Activated CD4-positive, alpha-beta T cell treated with anti-CD3 and anti-CD28 coated beads, Interleukin-2, amount 50 U/mL, for 1 hour (primary cell): ENCODE results near the gene TPGS2.
A peak's percentile ranks its signal among the peaks of the same experiment; 100 is the strongest.
"Not testable (repeated sequence)": the region's sequence is repeated elsewhere in the genome, so short reads cannot be mapped to it uniquely, and the experiment has no call there.

ENCODE experiments used
- DNase-seq: peaks from one replicate; pipeline ENCODE4 v3.0.0-alpha.2; 2020

Gene TPGS2

DNA sequence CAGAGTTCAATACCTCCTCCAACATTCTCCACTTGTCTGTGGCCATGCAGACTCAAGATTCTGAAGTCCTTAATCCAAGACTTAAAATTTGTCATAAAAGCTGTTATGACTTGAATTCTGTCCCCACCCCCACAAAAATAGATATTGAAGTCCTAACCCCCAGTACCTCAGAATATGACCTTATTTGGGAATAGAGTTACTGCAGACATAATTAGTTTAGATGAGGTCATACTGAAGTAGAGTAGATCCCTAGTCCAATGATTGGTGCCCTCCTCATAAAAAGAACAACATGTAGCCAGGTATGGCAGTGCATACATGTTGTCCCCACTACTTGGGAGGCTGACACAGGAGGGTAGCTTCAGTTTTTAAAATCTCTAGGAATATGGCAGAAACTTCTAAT is 9.2 kb downstream of the TPGS2 start:
- no peak for DNase-seq

DNA sequence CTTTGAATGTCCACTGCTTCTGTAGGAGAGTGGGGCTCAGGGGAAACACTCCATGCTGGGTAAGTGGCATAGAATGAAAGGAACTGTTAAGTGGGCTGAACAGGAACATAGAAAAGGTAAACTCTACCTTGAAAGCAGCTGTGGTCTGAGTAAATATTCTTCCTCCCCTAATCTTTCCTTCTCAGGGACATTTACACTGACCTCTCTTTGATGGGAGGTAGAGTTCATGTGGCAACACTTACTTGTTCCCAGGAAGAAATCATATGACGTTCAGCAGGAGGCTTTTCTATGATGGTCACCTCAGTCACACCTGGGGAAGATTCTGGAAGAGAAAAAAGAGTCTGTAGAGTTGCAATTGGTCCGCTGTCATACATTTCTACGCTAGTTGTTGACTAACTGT is 10.2 kb downstream of the TPGS2 start:
- no peak for DNase-seq

DNA sequence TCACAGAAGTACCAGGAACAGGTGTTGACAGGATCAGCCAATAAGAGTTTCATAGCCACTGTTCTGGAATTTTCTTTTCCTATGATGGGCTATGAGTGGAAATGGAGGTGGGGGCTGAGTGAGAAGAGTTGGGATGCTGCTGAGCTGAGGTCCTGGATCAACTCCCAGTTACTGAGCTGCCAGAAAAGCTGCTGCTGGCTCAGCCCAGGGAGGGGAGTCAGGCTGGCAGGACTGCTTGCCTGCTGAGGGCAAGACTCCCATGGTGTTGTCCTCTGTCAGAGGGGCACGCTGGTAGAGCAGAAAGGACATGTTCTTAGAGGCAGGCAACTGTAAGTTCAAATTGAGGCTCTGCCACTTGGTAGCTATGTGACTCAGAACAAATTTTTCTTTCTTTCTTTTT is 11.8 kb downstream of the TPGS2 start:
- no peak for DNase-seq

DNA sequence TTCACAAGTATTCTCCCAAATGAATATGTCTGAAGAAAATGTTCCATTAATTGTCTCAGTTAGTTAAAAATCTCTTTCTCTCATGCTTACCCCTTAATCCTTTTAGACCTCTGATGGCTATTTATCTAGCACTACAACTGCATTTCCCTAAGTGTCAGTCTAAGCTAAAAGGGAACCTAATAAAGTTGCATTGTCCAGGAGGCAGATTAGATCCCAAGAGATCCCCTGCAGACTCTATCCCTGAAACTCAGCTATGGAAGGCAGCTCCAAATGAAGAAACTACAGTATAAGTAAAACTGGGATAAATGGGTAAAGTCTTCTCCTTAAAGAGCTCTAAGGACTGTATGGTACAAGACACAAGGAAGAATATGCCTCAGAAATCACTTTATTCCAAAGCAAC is 12.7 kb downstream of the TPGS2 start:
- not testable (repeated sequence) for DNase-seq

DNA sequence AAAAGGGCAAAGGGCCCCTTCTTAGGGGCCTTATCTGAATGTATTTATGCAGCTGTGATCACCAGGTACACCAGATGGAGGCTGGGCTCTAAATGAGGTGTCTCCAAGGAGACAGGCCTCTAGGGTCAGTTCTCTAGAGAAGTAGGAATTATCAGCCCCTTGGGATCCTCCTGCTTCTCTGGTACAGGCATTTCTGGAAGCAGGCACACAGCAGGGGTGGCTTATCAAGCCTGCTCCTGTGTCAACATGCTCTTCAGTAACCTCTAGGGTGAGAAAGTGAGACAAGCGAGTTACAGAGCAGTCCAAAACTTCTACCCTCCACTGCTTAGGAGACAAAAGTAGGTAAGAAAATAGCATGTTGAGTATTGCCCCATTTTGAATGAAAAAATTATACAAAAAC is 13.8 kb downstream of the TPGS2 start:
- no peak for DNase-seq

DNA sequence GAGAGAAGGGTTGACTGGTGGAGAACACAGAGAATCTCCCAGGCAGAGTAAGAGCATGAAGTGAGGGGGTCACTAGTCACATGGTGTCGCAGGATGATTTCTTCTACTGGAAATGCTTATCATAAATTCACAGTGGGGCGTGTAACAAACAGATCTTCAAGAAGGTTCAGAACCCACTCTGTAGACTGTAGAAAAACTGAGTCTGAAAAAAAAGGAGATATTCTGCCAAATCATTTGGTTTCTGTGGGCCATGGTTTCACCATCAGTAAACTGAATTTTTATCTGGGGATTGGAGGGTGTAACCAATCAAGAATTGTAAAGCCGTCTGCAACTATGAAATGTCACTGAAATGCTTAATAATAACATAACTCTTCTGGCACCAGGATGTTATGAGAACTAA is 15.0 kb downstream of the TPGS2 start:
- DNase-seq, result no peak

DNA sequence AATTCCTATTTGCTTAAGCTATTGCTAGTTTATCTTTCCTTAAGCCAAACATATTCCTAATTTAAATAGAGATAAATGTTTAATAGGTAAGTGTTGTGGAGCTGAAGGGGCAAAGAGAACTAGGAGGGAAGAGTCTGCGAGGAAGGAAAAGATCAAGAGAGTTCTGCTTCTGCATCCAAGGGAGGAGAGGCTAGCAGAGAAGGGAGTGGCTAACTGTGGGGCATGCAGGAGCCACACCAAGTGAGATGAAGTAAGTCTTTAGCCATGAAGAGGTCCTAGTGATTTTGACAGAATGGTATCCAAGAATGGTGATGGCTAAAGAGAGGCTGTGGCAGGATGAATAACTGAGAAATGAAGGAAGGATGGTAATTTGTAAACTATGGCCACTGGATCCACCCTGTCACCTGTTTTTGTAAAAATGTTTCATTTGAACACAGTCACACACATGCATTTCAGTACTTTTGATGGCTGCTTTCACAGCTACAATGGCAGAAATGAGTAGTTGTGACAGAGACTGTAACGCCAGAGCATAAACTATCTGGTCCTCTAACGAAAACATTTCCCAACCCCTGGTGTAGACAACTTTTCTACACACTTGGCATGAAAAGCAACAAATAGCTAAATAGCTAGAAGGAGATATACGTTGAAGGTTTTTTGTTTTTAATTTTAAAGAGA is 15.6 kb downstream of the TPGS2 start:
- DNase-seq, result no peak

DNA sequence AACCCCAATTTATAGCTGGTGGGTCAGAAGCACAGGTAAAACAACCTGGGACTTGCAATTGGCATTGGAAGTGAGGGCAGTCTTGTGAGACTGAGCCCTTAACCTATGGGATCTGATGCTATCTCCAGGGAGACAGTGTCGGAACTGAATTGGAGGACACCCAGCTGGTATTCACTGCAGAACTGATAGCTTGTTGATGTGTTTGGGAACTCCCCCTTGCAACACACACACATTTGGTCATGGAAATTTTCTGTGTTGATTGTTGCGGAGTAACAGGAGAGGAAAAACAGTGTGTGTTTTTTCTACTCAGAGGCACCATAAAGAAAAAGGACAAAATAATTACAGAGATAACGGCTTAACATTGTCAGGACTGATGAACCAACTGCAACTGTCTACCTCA is 16.1 kb downstream of the TPGS2 start:
- no peak for DNase-seq

DNA sequence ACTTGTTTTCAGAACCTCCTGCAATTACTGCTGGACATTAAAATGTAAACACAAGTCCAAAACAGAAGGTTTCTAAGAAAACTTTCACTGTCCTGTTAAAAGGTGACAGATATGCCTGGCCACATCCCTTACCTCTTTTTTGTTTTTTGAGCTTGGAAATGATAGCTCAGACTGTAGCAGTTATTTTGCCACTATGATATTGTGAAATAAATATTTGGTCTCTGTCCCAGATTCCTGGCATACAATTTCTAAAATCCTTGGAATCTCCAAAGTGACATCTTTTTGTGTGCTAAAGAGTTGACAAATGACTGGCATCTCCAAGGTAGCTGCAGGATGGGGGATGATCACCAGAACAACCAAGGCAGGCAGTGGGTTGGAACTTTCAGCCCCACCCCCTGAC is 16.8 kb downstream of the TPGS2 start:
- DNase-seq, result no peak

DNA sequence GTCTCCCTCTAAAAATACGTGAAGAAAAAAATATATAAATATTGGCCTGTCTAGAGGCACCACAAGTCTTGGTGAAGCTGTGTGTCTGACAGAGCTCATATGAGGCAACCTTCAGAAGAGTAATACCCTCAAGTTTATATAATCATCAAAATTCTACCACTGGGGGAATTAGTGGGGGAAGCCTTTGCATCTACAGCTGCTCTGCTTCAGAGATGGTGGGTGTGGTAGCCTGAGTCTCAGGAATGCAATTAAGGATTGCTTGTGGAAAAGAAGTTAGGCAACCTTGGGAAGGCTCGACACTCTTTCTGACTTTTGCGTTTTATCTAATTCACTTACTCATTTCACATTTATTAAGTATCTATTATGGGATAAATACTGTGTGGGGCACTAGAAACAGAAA is 17.4 kb downstream of the TPGS2 start:
- DNase-seq, result no peak

DNA sequence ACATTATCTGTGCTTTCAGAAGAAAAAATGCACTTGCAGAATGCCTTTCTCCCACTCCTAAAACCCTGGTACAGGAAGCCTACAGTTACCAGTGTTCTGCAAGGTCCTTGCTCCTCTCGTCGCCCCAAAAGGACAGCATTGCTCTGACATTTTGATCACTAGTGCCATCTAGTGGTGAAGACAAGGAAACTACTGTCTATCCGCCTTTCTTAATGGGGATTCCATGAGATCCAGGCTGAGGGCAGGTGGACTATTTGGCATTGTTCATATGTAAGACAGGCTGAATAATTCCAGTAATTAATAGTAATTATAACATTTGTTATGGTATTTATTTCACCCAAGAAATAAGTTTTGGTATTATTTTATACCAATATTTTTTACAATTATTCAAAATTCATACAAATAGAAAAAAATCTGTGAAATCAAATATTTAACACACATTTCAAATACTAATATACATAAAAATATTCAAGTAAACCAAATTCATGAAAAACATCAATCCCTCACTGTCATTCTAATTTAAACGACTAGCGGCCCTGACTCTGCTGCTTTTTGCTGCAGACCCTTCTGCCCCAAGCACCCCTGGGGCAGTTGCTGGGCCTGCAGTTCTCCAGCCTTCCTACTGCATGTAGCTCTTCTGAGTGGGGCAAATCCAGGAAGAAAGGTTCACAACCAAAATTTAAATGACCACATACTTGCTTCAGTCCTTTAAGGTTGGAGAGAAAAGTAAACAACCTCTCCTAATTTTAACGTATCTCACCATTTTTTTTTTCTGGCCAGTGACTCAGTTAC is 19.0 kb downstream of the TPGS2 start:
- peak; percentile 10 for DNase-seq

DNA sequence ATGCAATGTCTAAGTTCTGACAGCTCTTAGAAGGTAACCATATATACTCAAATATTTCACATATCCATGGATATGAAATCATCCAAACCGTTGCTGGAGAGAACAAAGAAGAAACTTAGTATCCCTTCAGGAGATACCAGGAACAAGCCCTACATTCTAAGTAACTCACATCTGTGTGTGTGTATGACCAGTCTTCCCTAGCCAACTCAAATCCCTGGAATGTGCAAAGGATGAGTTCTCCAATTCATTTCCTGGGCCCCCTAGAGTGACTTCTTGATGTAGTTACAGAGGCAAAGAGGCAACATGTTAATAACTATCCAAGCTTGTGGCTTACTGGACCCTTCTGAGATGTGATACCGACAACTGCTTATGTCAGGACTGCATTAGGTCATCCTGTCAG is 20.1 kb downstream of the TPGS2 start:
- no peak for DNase-seq

DNA sequence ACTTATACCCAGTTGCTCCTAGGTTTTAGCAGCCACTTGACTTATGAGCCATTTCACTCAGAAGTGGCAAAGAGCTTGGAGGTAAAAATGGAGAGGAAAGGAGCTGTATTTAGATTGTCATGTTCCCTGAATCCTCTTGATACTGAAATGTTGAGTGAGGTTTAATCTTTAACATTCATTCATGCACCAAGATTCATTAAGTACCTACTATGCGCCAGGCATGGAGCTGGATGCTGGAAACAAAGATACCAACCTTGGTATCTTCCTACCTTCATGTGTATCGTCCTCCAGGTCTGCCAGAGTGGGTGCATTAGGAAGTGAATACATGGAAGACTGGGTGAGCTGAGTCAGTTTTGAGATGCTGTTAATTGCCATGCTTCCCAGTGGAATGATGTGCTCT is 23.7 kb downstream of the TPGS2 start:
- DNase-seq, result no peak

DNA sequence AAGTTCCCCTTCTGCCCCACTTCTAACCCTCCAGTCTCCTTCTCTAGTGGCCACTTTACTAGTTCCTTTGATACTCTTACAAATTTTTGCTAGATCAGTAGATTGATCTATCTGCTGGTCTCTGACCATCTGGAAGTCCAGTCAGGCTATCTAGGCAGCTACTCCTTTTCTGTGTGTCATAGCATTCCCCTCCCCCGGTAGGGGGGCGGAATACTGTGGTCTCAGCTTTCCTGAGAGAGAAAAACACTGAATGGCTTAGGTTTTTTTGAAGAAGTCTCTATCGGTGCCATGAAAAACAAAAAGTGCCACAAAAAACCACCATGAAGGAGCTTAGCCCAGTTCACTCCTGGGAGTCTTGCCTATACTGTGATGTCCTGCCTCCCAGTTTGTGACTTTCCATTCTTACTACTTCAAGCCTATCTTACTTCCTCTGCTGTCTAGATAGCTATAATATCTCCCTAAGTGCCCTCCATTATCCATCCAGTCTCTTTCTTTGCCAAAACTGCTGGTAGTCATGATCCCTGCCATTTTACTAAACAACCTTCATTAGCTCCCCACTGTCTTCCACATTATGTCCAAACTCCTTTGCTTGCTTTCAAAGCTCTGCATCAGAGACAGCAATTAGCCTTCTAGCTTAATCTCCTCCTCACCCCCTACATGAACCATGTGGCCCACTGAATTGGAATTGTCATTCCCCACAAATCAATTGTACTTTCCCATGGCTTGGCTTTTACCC is 29.9 kb downstream of the TPGS2 start:
- DNase-seq, result no peak

DNA sequence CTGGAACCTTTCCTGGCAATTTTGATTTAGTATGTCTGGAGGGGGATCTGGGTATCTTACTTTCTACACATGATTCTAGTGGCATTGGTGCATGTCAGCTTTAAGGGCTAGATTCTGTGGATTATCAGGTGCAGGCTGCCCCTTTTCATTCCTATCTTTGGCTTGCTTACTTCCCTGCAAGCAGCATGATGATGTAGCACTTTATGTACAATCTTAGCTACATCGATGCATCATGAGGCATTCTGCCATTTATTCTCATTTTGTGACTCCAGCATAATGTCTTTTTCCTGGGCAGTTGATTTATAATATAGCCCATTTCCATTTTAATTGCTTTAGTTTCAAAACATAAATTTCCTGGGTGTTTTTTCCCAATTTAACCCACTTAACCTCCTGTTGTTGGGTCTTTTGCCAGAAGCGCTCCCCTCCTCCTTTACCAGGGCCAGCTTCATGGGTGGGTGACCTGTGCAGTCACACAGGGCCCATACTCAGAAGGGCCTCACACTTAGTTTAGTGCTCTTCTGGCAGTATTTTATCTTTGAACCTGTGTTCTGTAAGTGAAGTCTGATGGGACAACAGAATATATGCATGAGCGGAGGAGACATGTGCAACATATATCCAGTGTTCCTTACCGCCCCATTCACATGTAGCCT is 36.0 kb downstream of the TPGS2 start:
- no peak for DNase-seq

DNA sequence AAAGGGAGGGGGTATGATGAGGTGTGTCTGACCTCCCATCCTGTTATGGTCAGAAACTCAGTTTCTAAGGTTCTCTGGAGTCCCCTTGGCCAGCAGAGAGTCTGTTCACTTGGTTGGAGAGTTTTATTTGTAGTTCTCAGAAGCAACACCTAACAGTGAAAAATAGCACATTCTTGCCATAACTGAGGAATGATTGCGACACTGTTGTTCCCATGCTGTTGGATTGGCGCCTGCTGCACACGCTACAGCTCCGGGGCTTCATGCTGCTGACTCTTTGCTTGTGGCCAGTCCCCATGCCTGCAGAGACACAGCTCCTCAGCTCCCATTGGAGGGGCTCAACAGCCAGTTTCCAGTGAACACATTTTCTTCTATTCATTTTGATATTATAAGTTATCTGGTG is 42.1 kb downstream of the TPGS2 start:
- no peak for DNase-seq

DNA sequence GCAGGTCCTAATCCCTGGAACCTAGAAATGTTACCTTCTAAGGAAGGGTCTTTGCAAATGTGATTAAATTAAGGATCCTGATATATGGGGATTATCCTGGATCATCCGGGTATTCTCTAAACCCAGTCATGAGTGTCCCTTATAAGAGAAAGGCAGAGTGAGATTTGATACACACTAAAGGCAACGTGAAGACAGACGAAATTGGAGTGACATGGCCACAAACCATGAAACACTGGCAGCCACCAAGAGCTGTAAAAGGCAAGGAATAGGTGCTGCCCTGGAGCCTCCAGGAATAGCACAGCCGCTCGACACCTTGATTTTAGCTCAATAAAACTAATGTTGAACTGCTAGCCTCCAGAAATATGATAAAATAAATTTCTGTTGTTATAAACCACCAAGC is 45.0 kb downstream of the TPGS2 start:
- no peak for DNase-seq

DNA sequence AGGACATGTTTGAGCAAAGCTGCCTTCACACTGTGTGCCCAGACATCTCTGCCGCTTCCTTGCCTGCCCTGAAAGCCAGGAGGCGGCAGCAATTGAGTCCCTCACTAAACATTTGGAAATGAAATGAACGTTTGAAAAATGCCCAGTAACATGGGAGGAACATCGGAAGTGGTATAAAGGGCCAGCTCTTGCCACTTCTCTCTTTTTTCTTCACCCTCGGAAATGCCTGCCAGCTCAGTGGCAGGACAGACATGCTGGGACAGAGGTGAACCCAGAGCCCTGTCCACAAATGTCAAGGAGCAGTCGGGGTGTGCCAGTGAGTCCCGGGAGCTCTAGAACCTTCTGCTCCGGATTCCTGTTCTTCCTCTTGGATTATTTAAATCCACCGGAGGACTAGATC is 46.1 kb downstream of the TPGS2 start:
- no peak for DNase-seq

DNA sequence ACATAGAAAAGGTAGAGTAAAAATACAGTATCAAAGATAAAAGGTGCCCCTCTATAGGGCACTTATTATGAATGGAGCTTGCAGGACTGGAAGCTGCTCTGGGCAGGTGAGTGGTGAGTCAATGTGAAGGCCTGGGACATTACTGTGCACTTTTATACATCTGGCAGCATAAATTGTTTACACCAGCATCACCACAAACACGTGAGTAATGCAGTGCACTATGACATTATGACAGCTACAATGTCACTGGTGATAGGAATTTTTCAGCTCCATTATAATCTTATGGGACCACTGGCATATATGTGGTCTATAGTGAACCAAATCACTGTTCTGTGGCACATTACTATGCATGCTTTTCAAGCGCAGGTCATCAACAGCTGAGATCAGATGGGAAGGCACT is 48.1 kb downstream of the TPGS2 start:
- no peak for DNase-seq

DNA sequence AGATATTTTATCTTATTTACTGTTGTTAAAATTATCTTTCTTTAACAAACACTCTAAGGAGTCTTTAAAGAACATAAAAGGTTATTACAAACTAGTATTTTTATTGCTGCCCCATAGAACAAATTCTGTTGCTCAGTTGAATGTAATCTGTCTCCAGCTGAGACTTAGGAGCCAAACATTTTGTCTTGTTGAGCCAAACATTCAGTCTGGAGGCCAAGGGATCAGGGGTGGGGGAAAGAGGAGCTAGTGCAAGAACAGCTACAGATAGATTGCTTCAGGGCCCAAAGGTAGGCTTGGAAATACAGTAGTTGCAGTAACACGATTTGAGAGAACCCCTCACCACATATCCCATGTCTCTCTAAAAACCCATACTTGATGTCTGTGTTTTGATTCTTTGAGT is 51.2 kb downstream of the TPGS2 start:
- DNase-seq, result no peak

DNA sequence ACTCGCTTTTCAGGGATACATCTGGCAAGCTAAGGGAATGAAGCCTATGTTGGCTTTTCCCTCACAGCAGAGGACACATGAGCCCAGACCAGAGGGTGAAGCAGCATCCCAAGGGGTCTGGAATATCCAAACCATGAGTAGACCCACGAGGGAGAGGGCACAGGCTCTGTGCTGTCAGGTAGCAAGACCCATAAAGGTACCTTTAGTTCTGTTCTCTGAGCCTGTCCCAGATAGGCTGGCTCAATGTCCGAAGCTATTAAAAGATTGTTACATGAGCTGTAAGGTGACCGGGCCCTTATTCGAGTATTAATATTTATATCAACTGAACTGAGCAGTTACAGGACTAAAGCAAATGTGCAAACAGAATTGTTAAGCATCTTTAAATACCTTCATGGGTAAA is 52.2 kb downstream of the TPGS2 start:
- DNase-seq, result no peak

DNA sequence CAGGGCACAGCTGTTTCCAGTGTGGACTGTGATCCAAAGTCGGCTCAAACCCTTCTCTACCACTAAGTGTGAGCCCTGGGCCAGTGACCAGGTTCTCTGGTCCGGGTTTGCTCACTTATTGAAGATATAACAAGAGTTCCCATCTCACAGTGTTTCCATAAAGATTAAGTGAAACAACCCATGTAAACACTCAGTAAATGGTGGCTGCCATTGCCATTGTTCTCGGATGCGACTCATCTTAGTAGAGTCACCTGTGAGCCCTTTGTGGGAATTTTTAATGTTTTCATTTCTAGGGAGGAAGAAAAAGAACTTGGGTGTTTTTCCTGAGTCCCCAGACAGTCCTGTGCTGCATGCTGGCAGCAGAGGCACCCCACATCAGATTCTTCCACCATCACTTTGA is 53.4 kb downstream of the TPGS2 start:
- no peak for DNase-seq

DNA sequence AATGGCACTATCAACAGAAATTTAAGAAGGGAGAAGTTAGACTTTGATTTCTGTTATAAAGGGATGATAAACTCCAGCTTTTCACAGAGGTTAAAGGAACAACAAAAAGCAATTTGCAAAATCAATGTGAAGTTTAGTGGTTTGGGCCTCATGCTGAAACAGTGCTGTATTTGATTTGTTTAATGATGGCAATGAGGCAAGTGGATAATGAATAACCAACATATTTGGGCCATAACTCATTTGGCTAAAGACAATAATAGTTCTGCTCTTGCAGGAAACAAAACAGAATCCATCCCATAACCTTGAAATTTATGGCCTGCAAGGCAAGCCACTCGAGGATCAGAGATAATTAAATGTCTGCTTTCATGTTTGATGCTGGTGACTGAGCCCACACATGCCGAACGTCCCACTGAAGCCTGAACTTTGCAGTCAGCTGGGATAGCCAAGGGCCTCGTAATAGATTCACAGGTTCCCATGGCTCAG is 56.5 kb downstream of the TPGS2 start:
- no peak for DNase-seq

DNA sequence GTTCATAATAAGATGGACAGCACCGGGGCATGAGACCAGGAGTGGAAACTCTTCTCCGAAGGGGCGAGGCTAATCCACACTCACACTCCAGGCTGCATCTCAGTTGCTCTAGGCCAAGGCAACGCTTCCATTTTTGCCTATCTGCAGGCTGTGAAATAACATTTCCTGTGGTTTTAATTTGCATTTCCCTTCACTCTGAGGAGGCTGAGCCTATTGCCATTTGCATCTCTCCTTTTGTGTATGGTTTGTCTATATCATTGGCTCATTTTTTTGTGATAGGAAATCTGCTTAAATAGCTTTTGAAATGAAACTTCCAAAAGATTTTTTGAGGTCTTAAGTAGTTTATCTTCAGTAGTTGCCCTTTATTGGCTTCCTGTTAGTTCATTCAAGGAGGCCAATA is 57.6 kb downstream of the TPGS2 start:
- DNase-seq, result no peak
